ENCODE results near the gene REXO4. TPM values are rescaled to one million over a fixed set of nuclear protein-coding genes. Genes with fewer than 3 reads are reported as not detected.

The REXO4 gene
- total and polyA plus RNA-seq, 2 of the 8 experiments (the other 6 are each of a cell fraction or from before 2014, with no cell fraction given): 19.1 to 38.3 TPM

DNA sequence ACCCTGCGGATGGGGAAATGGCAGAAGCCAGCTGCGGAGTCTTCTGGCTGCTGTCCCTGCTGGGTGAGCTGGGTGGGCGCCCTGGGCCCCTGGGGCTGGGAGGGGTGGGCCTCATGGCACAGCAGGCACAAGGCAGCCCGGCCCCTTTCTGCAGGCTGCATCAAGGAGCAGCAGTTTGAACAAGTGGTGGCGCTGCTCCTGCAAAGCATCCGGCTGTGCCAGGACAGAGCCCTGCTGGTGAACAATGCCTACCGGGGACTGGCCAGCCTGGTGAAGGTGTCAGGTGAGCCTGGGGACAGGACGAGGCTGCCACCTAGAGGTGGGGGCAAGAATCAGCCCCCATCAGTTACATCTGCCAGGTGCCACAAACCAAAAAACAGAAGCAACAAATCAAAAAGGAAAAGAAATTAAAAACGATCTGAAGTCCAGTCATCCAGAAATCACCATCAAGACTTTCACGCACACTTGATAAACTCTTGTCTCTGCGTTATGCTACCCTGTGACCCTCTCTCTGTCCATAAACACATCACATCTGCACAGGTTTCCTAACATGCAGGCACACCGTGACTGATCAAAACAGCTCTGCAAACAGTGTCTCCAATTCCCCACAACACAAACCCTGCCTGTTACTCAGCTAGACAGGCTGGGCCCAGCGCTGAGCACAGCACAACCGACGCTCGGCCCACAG, 13.9 kb downstream of the REXO4 start (continued):
- TF ChIP-seq SRF (IDR thresholded peaks at IDR 0.05; ENCODE audit: low read depth, low read length): no peak
- TF ChIP-seq EGR1 (IDR thresholded peaks at IDR 0.05; ENCODE audit: borderline replicate concordance, low read depth, low read length): no peak
- no peak for TF ChIP-seq GTF2F1 (IDR thresholded peaks at IDR 0.05; ENCODE audit: borderline replicate concordance, low read depth, low read length)
- no peak for TF ChIP-seq CREB1 (IDR thresholded peaks at IDR 0.05)
- TF ChIP-seq RXRA (IDR thresholded peaks at IDR 0.05; ENCODE audit: insufficient read depth, low read depth, low read length): no peak
- TF ChIP-seq TAF1 (IDR thresholded peaks at IDR 0.05; ENCODE audit: low read depth, low read length): no peak
- TF ChIP-seq TCF12 (IDR thresholded peaks at IDR 0.05; ENCODE audit: low read depth, low read length): no peak
- no peak for TF ChIP-seq SP2 (IDR thresholded peaks at IDR 0.05; ENCODE audit: low read length)
- TF ChIP-seq KDM1A (IDR thresholded peaks at IDR 0.05; ENCODE audit: borderline replicate concordance, low read length): no peak

All from H1 (cell line).